ENCODE results near the gene PCNP.

The PCNP gene

DNA sequence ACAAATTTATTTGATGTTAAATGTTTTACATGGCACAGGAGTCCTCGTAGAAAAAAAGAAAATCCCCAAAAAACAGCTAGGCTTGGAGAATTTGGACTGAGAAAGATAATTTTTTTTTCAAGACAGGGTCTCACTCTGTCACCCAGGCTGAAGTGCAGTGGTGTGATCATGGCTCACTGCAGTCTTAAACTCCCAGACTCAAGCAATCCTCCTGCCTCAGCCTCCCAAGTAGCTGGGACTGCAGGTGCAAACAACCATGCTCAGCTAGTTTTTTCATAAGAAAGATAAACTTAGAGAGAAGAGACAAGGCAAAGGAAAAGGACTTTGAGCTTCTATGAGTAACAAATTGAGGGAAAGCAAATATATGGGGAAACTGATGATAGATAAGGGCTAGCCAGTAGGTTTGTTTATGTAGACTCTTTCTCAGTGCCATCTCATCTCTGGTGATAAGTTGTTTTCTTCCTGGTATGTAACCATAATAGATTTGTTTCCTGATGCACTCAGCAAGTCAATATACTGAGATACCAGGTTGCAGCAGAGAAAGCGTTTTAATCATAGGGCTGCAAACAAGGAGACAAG lies 25.4 kb upstream of the PCNP start:
- TF ChIP-seq, protein P1, sequence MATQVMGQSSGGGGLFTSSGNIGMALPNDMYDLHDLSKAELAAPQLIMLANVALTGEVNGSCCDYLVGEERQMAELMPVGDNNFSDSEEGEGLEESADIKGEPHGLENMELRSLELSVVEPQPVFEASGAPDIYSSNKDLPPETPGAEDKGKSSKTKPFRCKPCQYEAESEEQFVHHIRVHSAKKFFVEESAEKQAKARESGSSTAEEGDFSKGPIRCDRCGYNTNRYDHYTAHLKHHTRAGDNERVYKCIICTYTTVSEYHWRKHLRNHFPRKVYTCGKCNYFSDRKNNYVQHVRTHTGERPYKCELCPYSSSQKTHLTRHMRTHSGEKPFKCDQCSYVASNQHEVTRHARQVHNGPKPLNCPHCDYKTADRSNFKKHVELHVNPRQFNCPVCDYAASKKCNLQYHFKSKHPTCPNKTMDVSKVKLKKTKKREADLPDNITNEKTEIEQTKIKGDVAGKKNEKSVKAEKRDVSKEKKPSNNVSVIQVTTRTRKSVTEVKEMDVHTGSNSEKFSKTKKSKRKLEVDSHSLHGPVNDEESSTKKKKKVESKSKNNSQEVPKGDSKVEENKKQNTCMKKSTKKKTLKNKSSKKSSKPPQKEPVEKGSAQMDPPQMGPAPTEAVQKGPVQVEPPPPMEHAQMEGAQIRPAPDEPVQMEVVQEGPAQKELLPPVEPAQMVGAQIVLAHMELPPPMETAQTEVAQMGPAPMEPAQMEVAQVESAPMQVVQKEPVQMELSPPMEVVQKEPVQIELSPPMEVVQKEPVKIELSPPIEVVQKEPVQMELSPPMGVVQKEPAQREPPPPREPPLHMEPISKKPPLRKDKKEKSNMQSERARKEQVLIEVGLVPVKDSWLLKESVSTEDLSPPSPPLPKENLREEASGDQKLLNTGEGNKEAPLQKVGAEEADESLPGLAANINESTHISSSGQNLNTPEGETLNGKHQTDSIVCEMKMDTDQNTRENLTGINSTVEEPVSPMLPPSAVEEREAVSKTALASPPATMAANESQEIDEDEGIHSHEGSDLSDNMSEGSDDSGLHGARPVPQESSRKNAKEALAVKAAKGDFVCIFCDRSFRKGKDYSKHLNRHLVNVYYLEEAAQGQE (IDR thresholded peaks at IDR 0.05; ENCODE audit: insufficient read depth in 1 of 2, low read depth in 2 of 2, low read length in 2 of 2): no peak
- TF ChIP-seq FOXP2 (optimal IDR thresholded peaks at IDR 0.05; ENCODE audit: borderline replicate concordance, extremely low read depth, extremely low read length, insufficient read depth) (no peak), POLR2AphosphoS5 (IDR thresholded peaks at IDR 0.05; ENCODE audit: low read depth, low read length) (no peak), TAF1 (IDR thresholded peaks at IDR 0.05; ENCODE audit: borderline replicate concordance, insufficient read depth, low read length) (no peak), SIN3A (IDR thresholded peaks at IDR 0.05; ENCODE audit: borderline replicate concordance, insufficient read depth, low read length) (no peak)

DNA sequence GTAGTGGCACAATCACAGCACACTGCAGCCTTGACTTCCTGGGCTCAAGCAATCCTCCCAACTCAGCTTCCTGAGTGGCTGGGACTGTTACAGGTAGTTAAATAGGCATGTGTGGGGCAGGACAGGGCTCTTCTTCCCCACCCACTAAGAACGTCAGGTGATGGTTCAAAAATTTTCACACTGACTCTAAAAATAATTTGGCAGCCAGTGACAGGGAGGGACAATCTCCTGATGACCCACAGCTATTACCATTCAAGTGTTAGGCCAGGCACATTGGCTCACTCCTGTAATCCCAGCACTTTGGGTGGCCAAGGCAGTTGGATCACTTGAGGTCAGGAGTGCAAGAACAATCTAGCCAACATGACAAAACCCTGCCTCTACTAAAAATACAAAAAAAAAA lies 24.5 kb upstream of the PCNP start:
- TF ChIP-seq, protein P1 (IDR thresholded peaks at IDR 0.05; ENCODE audit: insufficient read depth in 1 of 2, low read depth in 2 of 2, low read length in 2 of 2): no peak
- TF ChIP-seq TAF1 (IDR thresholded peaks at IDR 0.05; ENCODE audit: borderline replicate concordance, insufficient read depth, low read length) (no peak), FOXP2 (optimal IDR thresholded peaks at IDR 0.05; ENCODE audit: borderline replicate concordance, extremely low read depth, extremely low read length, insufficient read depth) (no peak), POLR2AphosphoS5 (IDR thresholded peaks at IDR 0.05; ENCODE audit: low read depth, low read length) (no peak), SIN3A (IDR thresholded peaks at IDR 0.05; ENCODE audit: borderline replicate concordance, insufficient read depth, low read length) (no peak)

DNA sequence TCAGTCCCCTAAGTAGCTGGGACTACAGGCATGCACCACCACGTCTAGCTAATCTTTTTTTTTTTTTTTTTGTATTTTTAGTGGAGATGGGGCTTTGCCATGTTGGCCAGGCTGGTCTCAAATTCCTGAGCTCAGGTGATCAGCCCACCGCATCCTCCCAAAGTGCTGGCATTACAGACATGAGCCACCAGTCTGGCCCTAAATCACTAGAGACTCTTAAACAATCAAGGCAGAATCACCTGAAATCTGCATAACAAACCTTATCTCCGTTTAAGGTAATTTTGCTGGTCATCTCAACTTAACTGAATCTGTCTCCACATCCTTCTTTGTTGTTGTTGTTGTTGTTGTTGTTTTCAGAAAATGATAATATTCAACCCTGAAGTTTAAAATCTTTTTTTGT lies 17.9 kb upstream of the PCNP start:
- no peak for TF ChIP-seq POLR2AphosphoS5 (IDR thresholded peaks at IDR 0.05; ENCODE audit: low read depth, low read length)
- TF ChIP-seq, protein P1 (IDR thresholded peaks at IDR 0.05; ENCODE audit: insufficient read depth in 1 of 2, low read depth in 2 of 2, low read length in 2 of 2): no peak
- TF ChIP-seq FOXP2 (optimal IDR thresholded peaks at IDR 0.05; ENCODE audit: borderline replicate concordance, extremely low read depth, extremely low read length, insufficient read depth): no peak
- TF ChIP-seq TAF1 (IDR thresholded peaks at IDR 0.05; ENCODE audit: borderline replicate concordance, insufficient read depth, low read length): no peak
- TF ChIP-seq SIN3A (IDR thresholded peaks at IDR 0.05; ENCODE audit: borderline replicate concordance, insufficient read depth, low read length): no peak

DNA sequence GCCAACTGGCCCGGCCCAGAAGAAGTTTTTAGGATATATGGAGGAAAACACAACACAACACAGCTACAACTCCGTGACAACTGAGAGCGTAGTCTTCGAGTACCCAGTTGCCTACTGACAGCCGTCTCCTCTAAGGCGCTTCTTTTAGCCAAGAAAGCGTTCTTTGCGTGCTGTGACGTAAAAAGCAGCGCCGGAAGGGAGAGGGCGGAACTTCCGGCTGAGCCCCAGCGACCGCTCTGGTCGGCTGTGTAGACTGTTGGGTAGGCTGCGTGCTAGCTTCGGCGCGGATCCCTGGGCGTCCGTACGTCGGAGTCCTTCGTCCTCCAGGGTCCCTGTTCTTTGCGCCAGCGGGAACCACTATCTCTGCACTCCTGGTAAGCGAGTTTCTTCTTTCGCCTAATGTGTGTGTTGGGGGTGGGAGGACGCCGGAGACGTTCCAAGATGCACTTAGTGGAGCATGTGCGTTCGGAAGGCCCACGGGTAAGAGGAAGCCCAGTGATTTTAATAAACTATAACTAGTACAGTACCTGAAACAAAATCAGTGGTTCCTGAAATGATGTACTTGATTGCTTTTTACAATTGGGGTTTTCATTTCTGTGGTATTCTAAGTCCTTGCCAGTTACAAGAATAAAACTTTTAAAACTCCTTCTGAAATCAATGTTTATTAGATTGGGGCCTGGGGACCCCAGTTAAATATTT lies 12.2 kb upstream of the PCNP start, which contains the start of gene TRMT10C:
Gene TRMT10C, plus strand, starts transcription at position 239 of the 699 bp plus-strand sequence. CDS start 2,914 bp downstream, outside the sequence.
- TF ChIP-seq FOXP2 (optimal IDR thresholded peaks at IDR 0.05; ENCODE audit: borderline replicate concordance, extremely low read depth, extremely low read length, insufficient read depth): peak; percentile 29
- TF ChIP-seq POLR2AphosphoS5 (IDR thresholded peaks at IDR 0.05; ENCODE audit: low read depth, low read length): peak; percentile 94
- peak; percentile 90 for TF ChIP-seq TAF1 (IDR thresholded peaks at IDR 0.05; ENCODE audit: borderline replicate concordance, insufficient read depth, low read length)
- TF ChIP-seq, protein P1 (IDR thresholded peaks at IDR 0.05; ENCODE audit: insufficient read depth in 1 of 2, low read depth in 2 of 2, low read length in 2 of 2): 0 out of 4 replicates have a peak, but pooled peaks of 1 of the 2 experiments have one; percentile 43
- TF ChIP-seq SIN3A (IDR thresholded peaks at IDR 0.05; ENCODE audit: borderline replicate concordance, insufficient read depth, low read length): peak; percentile 22; the same call in 1 of the 2 replicates
